NK-92 (cell line): ENCODE measurements around the gene ADAMTS1.
"Not testable (repeated sequence)": the region's sequence is repeated elsewhere in the genome, so short reads cannot be mapped to it uniquely, and the experiment has no call there.

Source experiments
- DNase-seq: peaks from one replicate; lab custom pipeline; 2025; ENCODE audit not compliant: unreplicated experiment; lab: John Stamatoyannopoulos, UW

Gene ADAMTS1

GRCh38 chr21:26845066-26845758, at the start of gene ADAMTS1:
Gene ADAMTS1, minus strand, starts transcription at chr21:26845409. Its CDS starts 455 bp downstream, at chr21:26844954.
- no peak for DNase-seq

- no peak for DNase-seq
Observed at GRCh38 chr21:26892151-26892550, 46.9 kb upstream of the ADAMTS1 start.

GRCh38 chr21:26888931-26889330, 43.7 kb upstream of the ADAMTS1 start:
- no peak for DNase-seq

GRCh38 chr21:26888256-26888655, 43.0 kb upstream of the ADAMTS1 start:
- DNase-seq = no peak

- no peak for DNase-seq
Observed at GRCh38 chr21:26887251-26887650, 42.0 kb upstream of the ADAMTS1 start.

GRCh38 chr21:26884436-26884835, 39.2 kb upstream of the ADAMTS1 start:
- DNase-seq = no peak

- no peak for DNase-seq
Observed at GRCh38 chr21:26883768-26884167, 38.6 kb upstream of the ADAMTS1 start.

DNA sequence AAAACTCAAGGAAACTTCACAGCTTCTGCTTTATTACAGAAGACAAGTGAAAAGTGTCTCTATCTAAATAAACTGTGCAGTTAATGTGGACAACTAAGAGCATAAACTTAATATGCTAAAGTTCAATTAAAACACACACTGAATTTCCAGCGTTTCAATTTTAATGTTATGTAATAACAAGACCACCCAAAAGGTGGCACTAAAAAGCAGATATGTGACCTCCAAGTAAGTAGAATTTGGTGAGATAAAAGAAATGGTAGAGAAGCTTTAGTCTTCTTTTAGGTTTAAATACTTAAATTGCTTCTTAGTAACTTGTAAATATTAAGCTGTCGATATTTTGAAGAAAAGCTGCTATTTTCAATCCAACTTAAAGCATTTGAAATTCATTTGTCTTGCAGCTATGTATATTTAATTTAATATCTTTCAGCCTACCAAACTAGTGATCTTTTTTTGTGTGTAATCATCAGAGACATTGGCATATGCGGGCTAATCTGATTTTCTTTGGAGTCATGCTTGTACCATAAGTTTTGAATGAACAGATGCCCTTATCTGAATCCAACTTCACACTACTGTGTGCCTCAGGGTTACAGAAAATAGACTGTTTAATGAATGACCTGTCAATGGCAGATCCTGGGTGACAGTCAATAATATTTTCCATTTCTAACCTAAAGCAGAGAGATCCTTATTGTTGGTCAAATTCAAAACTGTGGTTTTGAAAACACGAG, 36.5 kb upstream of the ADAMTS1 start:
- DNase-seq = no peak

GRCh38 chr21:26877018-26877417, 31.8 kb upstream of the ADAMTS1 start:
- no peak for DNase-seq

DNA sequence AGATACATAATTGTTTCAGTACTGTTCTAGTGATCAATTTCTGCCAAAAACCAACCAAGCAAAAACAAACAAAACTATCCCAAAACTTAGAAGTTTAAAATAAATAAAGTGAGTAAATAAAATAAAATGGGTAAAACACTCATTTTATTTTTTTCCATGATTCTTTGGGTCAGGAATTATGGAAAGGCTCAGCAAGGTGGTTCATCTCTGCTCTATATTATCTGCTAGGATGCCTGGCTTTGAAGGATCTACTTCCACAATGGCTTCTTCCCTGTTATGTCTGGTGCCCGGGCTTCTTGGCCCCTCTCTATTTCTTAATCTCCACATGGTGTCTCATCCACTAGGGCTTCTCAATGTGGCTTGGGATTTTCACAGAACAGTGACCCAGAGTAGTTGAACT, 29.1 kb upstream of the ADAMTS1 start:
- DNase-seq = no peak

DNA sequence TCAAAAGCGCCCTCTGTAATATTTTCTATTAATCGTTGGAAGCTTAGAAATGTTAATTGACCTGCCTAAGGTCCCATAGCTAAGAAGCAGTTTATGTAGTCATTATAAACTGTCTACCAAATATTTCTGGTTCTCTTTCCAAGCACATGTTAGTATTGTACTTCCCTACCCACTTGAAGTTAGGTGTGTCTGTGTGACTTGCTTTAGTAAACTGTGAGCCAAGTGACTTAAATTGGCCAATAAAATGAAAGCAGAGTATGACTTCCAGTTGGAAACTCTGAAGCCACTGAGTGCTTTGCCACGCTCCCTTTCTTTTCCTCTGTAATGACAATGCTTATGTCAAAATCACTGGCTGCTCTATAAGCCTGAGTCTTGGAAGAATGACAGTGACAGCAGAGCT, 20.6 kb upstream of the ADAMTS1 start:
- DNase-seq = no peak

DNA sequence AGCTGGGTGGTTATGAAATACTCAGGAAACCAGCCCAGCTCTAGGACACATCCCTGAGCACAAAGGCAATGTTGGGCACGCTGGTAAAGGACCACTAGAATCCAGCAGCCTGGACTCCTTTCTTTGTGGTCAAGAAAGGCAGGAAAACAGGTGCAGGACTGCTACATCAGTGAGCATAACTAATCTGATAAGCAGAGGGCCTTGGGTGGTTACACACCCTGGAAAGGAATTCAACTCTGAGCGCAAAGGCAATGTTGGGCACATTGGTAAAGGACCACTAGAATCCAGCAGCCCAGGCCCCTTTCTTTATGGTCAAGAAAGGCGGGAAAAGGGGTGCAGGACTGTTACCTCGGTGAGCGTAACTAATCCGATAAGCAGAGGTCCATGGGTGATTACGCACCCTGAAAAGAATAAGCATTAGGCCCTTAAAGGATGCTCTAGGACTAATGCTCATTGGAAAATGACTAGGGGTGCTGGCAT, 11.7 kb upstream of the ADAMTS1 start:
- not testable (repeated sequence) for DNase-seq

DNA sequence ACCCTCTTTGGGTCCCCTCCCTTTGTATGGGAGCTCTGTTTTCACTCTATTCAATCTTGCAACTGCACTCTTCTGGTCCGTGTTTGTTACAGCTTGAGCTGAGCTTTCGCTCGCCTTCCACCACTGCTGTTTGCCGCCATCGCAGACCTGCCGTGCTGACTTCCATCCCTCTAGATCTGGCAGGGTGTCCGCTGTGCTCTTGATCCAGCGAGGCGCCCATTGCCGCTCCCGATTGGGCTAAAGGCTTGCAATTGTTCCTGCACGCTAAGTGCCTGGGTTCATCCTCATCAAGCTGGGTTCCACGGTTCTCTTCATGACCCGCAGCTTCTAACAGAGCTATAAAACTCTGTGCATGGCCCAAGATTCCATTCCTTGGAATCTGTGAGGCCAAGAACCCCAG, 9.5 kb upstream of the ADAMTS1 start:
- DNase-seq = not testable (repeated sequence)

DNA sequence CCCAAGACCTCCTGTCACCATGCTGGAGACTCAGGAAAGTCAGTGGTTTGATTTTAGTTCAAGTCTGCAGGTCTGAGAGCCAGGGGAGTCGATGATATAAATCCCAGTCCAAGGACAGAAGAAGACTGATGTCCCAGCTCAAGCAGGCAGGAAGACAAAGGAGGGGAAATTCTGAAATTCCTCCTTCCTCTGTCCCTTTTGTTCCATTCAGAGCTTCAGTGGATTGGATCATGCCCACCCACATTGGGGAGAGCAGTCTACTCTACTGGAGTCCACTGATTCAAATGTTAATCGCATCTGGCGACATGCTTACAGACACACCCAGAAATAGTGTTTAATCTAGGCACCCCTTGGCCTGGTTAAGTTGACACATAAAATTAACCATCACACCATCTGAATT, 7.2 kb upstream of the ADAMTS1 start:
- no peak for DNase-seq

DNA sequence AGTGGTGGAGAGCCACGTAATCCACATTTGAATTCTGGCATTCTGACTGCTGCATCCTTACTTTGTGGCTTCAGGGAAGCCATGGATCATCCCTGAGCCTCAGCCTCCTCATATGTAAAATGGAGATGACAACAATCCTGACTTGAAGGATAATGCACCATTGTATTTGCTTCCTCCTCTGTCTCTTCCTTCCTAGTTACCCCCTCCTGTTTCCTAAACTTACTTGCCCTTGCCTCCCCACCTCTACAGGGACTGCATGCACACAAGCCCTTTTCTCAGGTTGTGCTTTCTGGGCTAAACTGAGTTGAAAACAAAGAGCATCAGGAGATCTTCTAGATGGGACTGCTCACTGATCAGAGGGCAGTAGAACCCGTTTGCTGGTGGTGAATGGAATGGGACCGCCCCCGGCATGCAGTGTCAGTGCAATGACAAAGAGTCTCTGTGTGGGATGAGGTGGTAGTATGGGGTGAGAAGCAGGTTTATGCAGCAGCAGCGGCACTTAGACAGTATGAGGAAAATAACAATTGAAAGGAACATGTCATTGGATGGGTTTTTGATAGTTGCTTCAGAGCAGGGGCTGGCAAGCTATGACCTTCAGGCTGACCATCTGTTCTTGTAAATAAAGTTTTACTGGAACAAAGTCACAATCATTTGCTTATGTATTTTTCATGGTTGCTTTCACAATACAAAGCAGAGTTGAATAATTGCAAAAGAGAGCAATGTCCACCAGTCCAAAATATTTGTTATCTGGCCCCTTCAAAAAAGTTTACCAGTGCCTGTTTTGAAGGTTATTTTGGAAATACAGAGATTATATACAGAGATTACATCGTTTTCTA, 6.1 kb upstream of the ADAMTS1 start:
- DNase-seq = no peak

- no peak for DNase-seq
Observed at GRCh38 chr21:26850116-26850643, 5.0 kb upstream of the ADAMTS1 start.

DNA sequence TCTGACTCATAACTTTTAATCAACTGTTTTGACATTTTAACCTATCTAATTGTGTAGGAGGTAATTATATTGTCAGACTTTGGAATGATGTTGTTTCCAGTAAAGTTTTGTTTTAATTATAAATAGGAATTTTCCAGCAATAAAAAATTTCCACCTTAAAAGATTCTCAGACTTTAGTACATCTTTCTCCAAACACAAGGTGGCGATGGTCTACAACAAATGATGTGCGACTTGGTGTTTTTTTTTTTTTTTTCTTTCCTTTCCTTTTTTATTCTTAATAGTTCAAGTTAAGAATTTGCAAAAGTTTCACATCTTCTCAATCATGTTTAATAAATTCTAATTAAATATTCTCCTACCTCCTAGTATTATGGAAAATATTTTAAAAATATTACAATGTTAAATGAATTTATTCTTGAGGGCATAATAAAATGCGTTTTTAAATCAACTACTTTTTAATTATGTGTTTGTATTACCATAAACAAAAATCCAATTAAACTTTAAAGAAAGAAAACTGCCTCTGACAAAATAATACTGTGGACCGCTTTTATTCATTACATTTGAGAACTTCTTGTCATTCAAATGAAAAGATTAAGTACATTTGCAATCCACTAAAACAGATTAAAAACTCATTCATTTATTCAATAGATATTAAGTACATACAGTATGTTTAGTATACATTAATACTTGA, 4.4 kb upstream of the ADAMTS1 start:
- no peak for DNase-seq

DNA sequence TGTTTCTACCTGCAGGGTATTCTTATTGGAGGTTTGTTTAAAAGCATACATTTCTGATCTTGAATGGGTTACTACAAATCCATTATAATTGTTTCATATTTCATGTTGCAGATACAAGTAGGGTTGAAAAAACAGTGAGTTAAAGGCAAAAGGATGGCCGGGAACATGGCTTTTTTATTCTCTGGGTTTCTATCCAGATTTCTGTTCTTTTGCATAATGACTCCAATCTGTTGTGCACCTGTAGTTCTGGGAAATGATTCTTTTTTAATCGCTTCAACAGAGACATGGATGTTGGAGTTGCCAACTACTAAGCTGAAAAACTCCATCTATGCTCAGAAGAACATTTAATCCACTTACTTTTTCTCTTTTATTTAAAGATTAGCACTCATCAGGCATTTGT, 2.7 kb upstream of the ADAMTS1 start:
- no peak for DNase-seq

DNA sequence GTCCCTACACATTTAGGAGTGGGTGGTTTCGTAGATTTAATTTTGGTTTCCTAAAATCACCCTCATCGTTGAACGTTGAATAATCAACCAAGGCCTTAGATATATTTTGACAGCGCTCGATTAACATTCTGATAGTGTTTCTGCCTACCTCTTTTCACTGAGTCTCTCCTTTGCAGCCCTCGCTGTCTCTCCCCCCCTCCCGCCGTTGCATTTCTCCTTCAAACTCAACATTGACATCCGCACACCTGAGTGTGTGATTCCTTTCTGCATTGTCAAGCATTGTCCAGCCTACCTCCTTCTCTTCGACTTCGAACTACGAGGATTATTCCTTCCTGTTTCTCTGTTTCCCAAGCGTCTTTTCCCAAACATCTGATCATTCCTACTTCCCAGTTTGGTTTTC, 1.8 kb upstream of the ADAMTS1 start:
- DNase-seq = no peak

DNA sequence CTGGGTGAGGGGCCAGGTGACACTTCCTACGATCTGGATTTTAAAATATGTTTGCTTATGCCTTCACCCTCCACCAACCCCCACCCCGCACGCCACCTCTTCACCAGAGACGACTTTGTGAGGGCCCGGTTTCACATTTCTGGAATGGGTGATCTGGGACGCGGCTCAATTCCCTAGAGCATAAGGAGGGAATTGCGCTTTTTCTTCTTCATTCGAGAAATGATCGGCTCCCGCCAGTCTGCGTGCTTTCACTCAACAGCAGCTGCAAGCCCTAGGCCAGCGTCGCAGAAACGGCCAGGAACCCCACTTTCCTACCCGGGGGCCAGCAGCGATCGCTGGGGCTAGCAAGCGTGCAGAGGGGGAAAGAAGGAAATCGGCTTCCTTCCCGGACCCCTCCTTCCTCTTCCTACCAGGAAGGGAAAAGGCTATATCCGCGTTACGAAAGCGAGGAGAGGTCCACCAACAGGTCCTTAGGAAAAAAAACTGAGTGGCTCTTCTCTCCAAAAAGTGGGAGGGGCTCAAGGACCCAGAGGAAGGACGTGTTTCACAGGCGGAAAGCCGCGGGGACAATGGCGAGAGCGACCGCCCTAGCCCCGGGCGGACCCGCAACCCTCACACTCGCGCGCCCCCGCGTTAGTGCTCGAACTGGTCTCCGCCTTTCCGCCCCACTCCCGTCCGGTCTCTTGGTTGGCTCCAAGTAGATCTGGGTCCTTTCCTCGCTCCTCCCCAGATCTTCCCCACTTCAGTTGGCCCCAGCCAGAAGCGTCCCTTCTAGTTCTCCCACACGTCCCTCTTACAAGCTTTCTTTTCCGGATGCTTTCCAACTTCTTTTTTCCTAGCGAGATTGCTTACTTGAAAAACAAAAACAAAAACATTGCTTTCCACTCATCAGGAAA, 1.1 kb upstream of the ADAMTS1 start:
- DNase-seq = no peak
